Activated CD8-positive, alpha-beta T cell treated with anti-CD3 and anti-CD28 coated beads for 36 hours (primary cell): ENCODE results near the gene CLIC4. TPM values are rescaled to one million over a fixed set of nuclear protein-coding genes. Genes with fewer than 3 reads are reported as not detected.
"Not testable (repeated sequence)": the region's sequence is repeated elsewhere in the genome, so short reads cannot be mapped to it uniquely, and the experiment has no call there.

Experiments used
- ATAC-seq: fragments of 200-7000 bp; cut with Tn5 transposase; one replicate; pipeline ENCODE4 v1.10.0; 2021; ENCODE audit warnings: mild to moderate bottlenecking, moderate library complexity
- CTCF ChIA-PET: fragments of 350-600 bp; sonication (Branson Sonifier 250); formaldehyde crosslinking; loops from one replicate; lab custom pipeline; 2021; ENCODE audit warnings: antibody characterized with exemption; lab: Charles Lee
- POLR2A ChIA-PET: fragments of 350-600 bp; sonication (Branson Sonifier 250); formaldehyde crosslinking; loops from one replicate; lab custom pipeline; 2021; ENCODE audit warnings: antibody characterized with exemption; lab: Charles Lee
- DNase-seq: peaks from one replicate; pipeline ENCODE4 v3.0.0-alpha.2; 2020
- H3K27ac Mint-ChIP-seq: one replicate; pipeline ENCODE4 v1.8.0; 2021; ENCODE audit warnings: mild to moderate bottlenecking, mixed read lengths
- H3K27me3 Mint-ChIP-seq: one replicate; pipeline ENCODE4 v1.8.0; 2021; ENCODE audit warnings: mixed read lengths
- H3K36me3 Mint-ChIP-seq: one replicate; pipeline ENCODE4 v1.8.0; 2021; ENCODE audit warnings: low read depth, mixed read lengths
- H3K4me1 Mint-ChIP-seq: one replicate; pipeline ENCODE4 v1.8.0; 2021; ENCODE audit warnings: low read depth, mixed read lengths
- H3K4me3 Mint-ChIP-seq: one replicate; pipeline ENCODE4 v1.8.0; 2021; ENCODE audit warnings: mild to moderate bottlenecking, moderate library complexity, mixed read lengths
- H3K9me3 Mint-ChIP-seq: one replicate; pipeline ENCODE4 v1.8.0; 2021; ENCODE audit warnings: mixed read lengths
- intact Hi-C: fragments of 100-400 bp; cut with micrococcal nuclease; formaldehyde crosslinking; loops from one replicate; pipeline ENCODE4 v1.10.0; 2022
- total RNA-seq, 2 experiments: library from RNA; stranded (reverse); gene quantifications; one replicate each; pipeline ENCODE4 v1.2.3, GENCODE V29; 2021
- TF ChIP-seq, protein P1 (sequence below): fragments of 200-600 bp; IDR thresholded peaks from one replicate; pipeline ENCODE4 v1.8.0; 2022; ENCODE audit warnings: antibody characterized with exemption, mild to moderate bottlenecking

Gene CLIC4
- total RNA-seq, 2 experiments from 2014 or later = 19.7 to 21.8 TPM

GRCh38 chr1:24803987-24804530 is 58.8 kb downstream of the CLIC4 start:
- CTCF ChIA-PET = interaction anchor here (1.0 to 1.5 kb wide), 3 partner anchors 27 to 121 kb away, joined by 3 to 4 read pairs (median 3); no protein-coding TSS in a partner anchor
- no peaks in the 10 kb centered on the region for H3K9me3 Mint-ChIP-seq
- DNase-seq (no peak), ATAC-seq (no peak)
- H3K4me3 Mint-ChIP-seq = no peak overlapping the region
- no peaks in the 10 kb centered on the region for H3K36me3 Mint-ChIP-seq
- H3K4me1 Mint-ChIP-seq = peaks cover 3% of the 10 kb centered on the region
- H3K27me3 Mint-ChIP-seq = no peaks in the 10 kb centered on the region
- POLR2A ChIA-PET = interaction anchor here (0.6 kb wide), 1 partner anchor 17 kb away, joined by 3 read pairs; no protein-coding TSS in a partner anchor
- TF ChIP-seq, protein P1, sequence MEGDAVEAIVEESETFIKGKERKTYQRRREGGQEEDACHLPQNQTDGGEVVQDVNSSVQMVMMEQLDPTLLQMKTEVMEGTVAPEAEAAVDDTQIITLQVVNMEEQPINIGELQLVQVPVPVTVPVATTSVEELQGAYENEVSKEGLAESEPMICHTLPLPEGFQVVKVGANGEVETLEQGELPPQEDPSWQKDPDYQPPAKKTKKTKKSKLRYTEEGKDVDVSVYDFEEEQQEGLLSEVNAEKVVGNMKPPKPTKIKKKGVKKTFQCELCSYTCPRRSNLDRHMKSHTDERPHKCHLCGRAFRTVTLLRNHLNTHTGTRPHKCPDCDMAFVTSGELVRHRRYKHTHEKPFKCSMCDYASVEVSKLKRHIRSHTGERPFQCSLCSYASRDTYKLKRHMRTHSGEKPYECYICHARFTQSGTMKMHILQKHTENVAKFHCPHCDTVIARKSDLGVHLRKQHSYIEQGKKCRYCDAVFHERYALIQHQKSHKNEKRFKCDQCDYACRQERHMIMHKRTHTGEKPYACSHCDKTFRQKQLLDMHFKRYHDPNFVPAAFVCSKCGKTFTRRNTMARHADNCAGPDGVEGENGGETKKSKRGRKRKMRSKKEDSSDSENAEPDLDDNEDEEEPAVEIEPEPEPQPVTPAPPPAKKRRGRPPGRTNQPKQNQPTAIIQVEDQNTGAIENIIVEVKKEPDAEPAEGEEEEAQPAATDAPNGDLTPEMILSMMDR = no peak
- no peak overlapping the region for H3K27ac Mint-ChIP-seq
- intact Hi-C loops = no loop called here

DNA sequence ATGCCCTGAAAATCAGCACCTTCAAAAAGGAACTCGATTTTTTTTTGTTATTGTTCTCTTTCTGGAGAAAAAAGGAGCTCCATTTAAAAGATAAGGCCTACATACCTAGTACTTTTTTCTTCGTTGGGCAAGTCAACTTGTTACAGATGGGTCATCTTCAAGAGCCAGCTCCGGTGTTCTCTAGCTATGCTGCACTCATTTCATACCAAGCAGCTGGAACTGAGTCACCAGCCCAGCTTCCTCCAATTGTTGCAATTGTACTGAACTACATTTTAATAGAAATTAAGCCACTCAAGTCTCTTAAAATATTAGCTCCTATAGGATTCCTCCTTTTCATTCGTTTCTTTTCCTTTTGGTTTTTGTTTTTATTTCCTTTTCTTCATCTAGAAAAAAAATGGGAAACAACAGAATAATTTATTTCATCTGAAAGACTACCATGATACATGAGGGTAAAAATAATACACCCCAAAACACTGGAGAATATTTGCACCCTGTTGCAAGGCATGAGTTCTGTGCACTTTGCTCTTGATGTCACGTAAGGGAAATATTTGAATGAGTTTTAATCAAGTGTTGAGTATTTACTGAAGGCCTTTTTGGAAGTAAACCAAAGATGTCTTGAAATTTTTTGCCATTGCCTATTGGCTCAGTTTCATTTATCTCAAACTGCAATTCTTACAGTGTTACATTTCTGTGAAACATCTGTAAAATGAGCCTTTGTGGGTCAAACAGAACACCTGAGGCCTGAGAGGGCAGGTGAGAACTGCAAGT is 60.5 kb downstream of the CLIC4 start:
- intact Hi-C loops = no loop called here
- no peaks in the 10 kb centered on the region for H3K36me3 Mint-ChIP-seq
- H3K9me3 Mint-ChIP-seq = no peaks in the 10 kb centered on the region
- H3K27me3 Mint-ChIP-seq = no peaks in the 10 kb centered on the region
- TF ChIP-seq, protein P1 = no peak
- peaks cover 3% of the 10 kb centered on the region for H3K4me1 Mint-ChIP-seq
- ATAC-seq (no peak), DNase-seq (no peak)
- ChIA-PET CTCF (interaction anchor here (0.9 to 2.0 kb wide), 3 partner anchors 25 to 117 kb away, joined by 3 to 12 read pairs (median 3); no protein-coding TSS in a partner anchor), POLR2A (no interaction called here)
- no peak overlapping the region for H3K4me3 Mint-ChIP-seq
- H3K27ac Mint-ChIP-seq = no peak overlapping the region

- intact Hi-C loops = no loop called here
- H3K36me3 Mint-ChIP-seq = no peaks in the 10 kb centered on the region
- H3K4me3 Mint-ChIP-seq = no peak overlapping the region
- POLR2A ChIA-PET = no interaction called here
- TF ChIP-seq, protein P1 = no peak
- no peaks in the 10 kb centered on the region for H3K9me3 Mint-ChIP-seq
- DNase-seq (no peak), ATAC-seq (no peak)
- H3K27me3 Mint-ChIP-seq = no peaks in the 10 kb centered on the region
- H3K27ac Mint-ChIP-seq = no peak overlapping the region
- CTCF ChIA-PET = interaction anchor here (1.1 to 2.0 kb wide), 3 partner anchors 24 to 118 kb away, joined by 3 to 12 read pairs (median 3); no protein-coding TSS in a partner anchor
- peaks cover 3% of the 10 kb centered on the region for H3K4me1 Mint-ChIP-seq
Measured at GRCh38 chr1:24806588-24806987, 61.3 kb downstream of the CLIC4 start.

DNA sequence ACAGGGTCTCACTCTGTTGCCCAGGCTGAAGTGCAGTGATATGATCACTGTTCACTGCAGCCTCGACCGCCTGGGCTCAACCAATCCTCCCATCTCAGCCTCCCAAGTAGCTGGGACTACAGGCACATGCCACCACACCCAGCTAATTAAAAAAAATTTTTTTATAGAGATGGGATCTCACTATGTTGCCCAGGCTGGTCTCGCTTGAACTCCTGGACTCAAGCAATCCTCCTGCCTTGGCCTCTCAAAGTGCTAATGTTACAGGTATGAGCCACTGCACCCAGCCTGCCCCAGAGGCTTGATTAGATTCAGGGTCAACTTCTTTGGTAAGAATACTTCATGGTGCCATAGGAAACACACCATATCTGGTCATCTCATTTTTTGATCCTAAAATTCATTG is 66.2 kb downstream of the CLIC4 start:
- H3K36me3 Mint-ChIP-seq, POLR2A ChIA-PET: not testable (repeated sequence)
- CTCF ChIA-PET = interaction anchor here (2.7 to 2.9 kb wide), 2 partner anchors 18 to 123 kb away, joined by 9 read pairs; no protein-coding TSS in a partner anchor

GRCh38 chr1:24820221-24820620 is 75.0 kb downstream of the CLIC4 start:
- ATAC-seq, DNase-seq, H3K36me3 Mint-ChIP-seq, H3K4me1 Mint-ChIP-seq, H3K27ac Mint-ChIP-seq, intact Hi-C loops, H3K27me3 Mint-ChIP-seq, H3K4me3 Mint-ChIP-seq, H3K9me3 Mint-ChIP-seq: not testable (repeated sequence)
- POLR2A ChIA-PET = interaction anchor here (0.6 kb wide), 1 partner anchor 11 kb away, joined by 3 read pairs; no protein-coding TSS in a partner anchor
- CTCF ChIA-PET = interaction anchor here (1.6 to 16.3 kb wide), 3 partner anchors 10 to 131 kb away, joined by 4 to 261 read pairs (median 19); no protein-coding TSS in a partner anchor

More for the DNA sequence above, 66.2 kb downstream of the CLIC4 start:
- DNase-seq, intact Hi-C loops, H3K4me1 Mint-ChIP-seq, H3K9me3 Mint-ChIP-seq, H3K4me3 Mint-ChIP-seq, ATAC-seq, H3K27me3 Mint-ChIP-seq, H3K27ac Mint-ChIP-seq: not testable (repeated sequence)
